Fibroblast of lung (primary cell): ENCODE data around the gene MAT2A. TPM values are rescaled to one million over a fixed set of nuclear protein-coding genes. Genes with fewer than 3 reads are reported as not detected.
A peak's percentile ranks its signal among the peaks of the same experiment; 100 is the strongest.

Experiments used
- DNase-seq, 2 donors: peaks; one replicate each; pipeline versions ENCODE4 v3.0.0 to v3.0.0-alpha.2; 2010; ENCODE audit warnings: low read depth in 2 of 2
- H2AFZ ChIP-seq: 2 replicates; pipeline ENCODE4 v1.5.1; 2012; ENCODE audit warnings: low read length, control low read depth, inconsistent platforms
- H3K27ac ChIP-seq: 2 replicates; pipeline ENCODE4 v1.5.1; 2011; ENCODE audit warnings: low read length, control low read depth; ENCODE audit not compliant: insufficient read depth
- H3K27me3 ChIP-seq: 2 replicates; pipeline ENCODE4 v1.5.1; 2011; ENCODE audit warnings: mild to moderate bottlenecking, low read length; ENCODE audit not compliant: control insufficient read depth, insufficient read depth
- H3K36me3 ChIP-seq: 2 replicates; pipeline ENCODE4 v1.5.1; 2011; ENCODE audit warnings: low read length; ENCODE audit not compliant: control insufficient read depth, insufficient read depth
- H3K4me1 ChIP-seq: 2 replicates; pipeline ENCODE4 v1.5.1; 2011; ENCODE audit warnings: low read length; ENCODE audit not compliant: control insufficient read depth, insufficient read depth; ENCODE audit errors: extremely low read depth
- H3K4me2 ChIP-seq: 2 replicates; pipeline ENCODE4 v1.5.1; 2011; ENCODE audit warnings: low read length, control low read depth; ENCODE audit not compliant: insufficient read depth; ENCODE audit errors: extremely low read depth
- H3K4me3 ChIP-seq, 4 experiments: fragments of 200-600 bp in 1 of 4; sonication (generic) in 1 of 4; replicated peaks in 1 of 4; 2 replicates each; pipeline ENCODE4 v1.5.1; 2011 to 2016; ENCODE audit warnings: low read length in 4 of 4, low read depth in 3 of 4, mild to moderate bottlenecking in 3 of 4, control low read depth in 2 of 4, inconsistent platforms in 1 of 4, mixed read lengths in 1 of 4; ENCODE audit not compliant: insufficient read depth in 1 of 4; ENCODE audit errors: control extremely low read depth in 1 of 4
- H3K79me2 ChIP-seq: 2 replicates; pipeline ENCODE4 v1.5.1; 2012; ENCODE audit warnings: mild to moderate bottlenecking, low read length, inconsistent platforms; ENCODE audit not compliant: control insufficient read depth, insufficient read depth
- H3K9ac ChIP-seq: 2 replicates; pipeline ENCODE4 v1.5.1; 2011; ENCODE audit warnings: mild to moderate bottlenecking, low read length, control low read depth; ENCODE audit not compliant: insufficient read depth
- H3K9me3 ChIP-seq: 2 replicates; pipeline ENCODE4 v1.5.1; 2012; ENCODE audit warnings: low read depth, low read length; ENCODE audit not compliant: control insufficient read depth, insufficient read depth
- H4K20me1 ChIP-seq: 2 replicates; pipeline ENCODE4 v1.5.1; 2011; ENCODE audit warnings: low read length; ENCODE audit not compliant: control insufficient read depth, insufficient read depth; ENCODE audit errors: extremely low read depth
- CTCF ChIP-seq, 2 donors: IDR thresholded peaks in 1 of 2; conservative IDR thresholded peaks in 1 of 2; 1 replicate in 1 of 2; 2 replicates in 1 of 2; pipeline ENCODE4 v1.5.1; 2011 to 2012; ENCODE audit warnings: low read length in 2 of 2, control low read depth in 1 of 2, inconsistent platforms in 1 of 2, low read depth in 1 of 2, mild to moderate bottlenecking in 1 of 2
- EZH2 ChIP-seq: IDR thresholded peaks from 2 replicates; pipeline ENCODE4 v1.5.1; 2012; ENCODE audit warnings: low read length, control low read depth, mild to moderate bottlenecking; ENCODE audit errors: missing control alignments
- polyA minus RNA-seq: library from RNA; depleted of rRNA, polyadenylated mRNA; stranded (reverse); fragments of >200 nt; gene quantifications from 2 replicates; pipeline ENCODE4 v1.2.3, GENCODE V29; 2011; ENCODE audit warnings: low replicate concordance
- polyA plus RNA-seq, 2 donors: library from polyadenylated mRNA; depleted of rRNA in 1 of 2; stranded (reverse) in 1 of 2; unstranded in 1 of 2; fragments of >200 nt; gene quantifications; 2 replicates each; pipeline ENCODE4 v1.2.1, GENCODE V29; 2011 to 2012; ENCODE audit warnings: missing spikeins in 1 of 2
- total RNA-seq: library from RNA; depleted of rRNA; stranded (reverse); fragments of >200 nt; gene quantifications from 2 replicates; pipeline ENCODE4 v1.2.1, GENCODE V29; 2014

Gene MAT2A
- total RNA-seq (176 and 270 TPM in 2 replicates), polyA plus RNA-seq (334 and 369 TPM in 2 replicates), polyA minus RNA-seq (72.4 and 92.4 TPM in 2 replicates)
- 142 and 192 TPM in 2 replicates for polyA plus RNA-seq (2012)

GRCh38 chr2:85538507-85539360, at the start of gene MAT2A:
Gene MAT2A, plus strand, starts transcription at chr2:85539168. Its CDS starts 120 bp downstream, at chr2:85539288.
- Histone ChIP-seq H3K4me1 (peaks cover 16% of the 10 kb centered on the region), H3K27ac (peak within 1 kb of the TSS; percentile 100), H3K79me2 (peaks cover 56% of the 10 kb centered on the region), H2AFZ (peak within 1 kb of the TSS; percentile 87), H3K9me3 (no peaks in the 10 kb centered on the region), H3K4me2 (peak within 1 kb of the TSS; percentile 99), H3K9ac (peak within 1 kb of the TSS; percentile 98), H4K20me1 (peaks cover 13% of the 10 kb centered on the region), H3K36me3 (peaks cover 17% of the 10 kb centered on the region), H3K4me3 (peak within 1 kb of the TSS; percentile 78 to 94 (median 88)), H3K27me3 (no peaks in the 10 kb centered on the region)
- peak; percentile 90 to 94 for DNase-seq
- TF ChIP-seq EZH2 (no peak), CTCF (conservative IDR thresholded peaks at IDR 0.05 in 1 of 2, IDR thresholded peaks at IDR 0.05 in 1 of 2; ENCODE audit: low read depth in 1 of 2, low read length in 2 of 2) (peak; percentile 65 to 75)

GRCh38 chr2:85490861-85491755, 47.9 kb upstream of the MAT2A start:
- no peak overlapping the region for H3K4me2 ChIP-seq
- no peaks in the 10 kb centered on the region for H3K27me3 ChIP-seq
- H3K4me1 ChIP-seq, result no peaks in the 10 kb centered on the region
- no peak overlapping the region for H2AFZ ChIP-seq
- no peak overlapping the region for H3K9ac ChIP-seq
- no peaks in the 10 kb centered on the region for H3K9me3 ChIP-seq
- TF ChIP-seq EZH2 (no peak), CTCF (conservative IDR thresholded peaks at IDR 0.05 in 1 of 2, IDR thresholded peaks at IDR 0.05 in 1 of 2; ENCODE audit: low read depth in 1 of 2, low read length in 2 of 2) (no peak)
- H4K20me1 ChIP-seq, result no peaks in the 10 kb centered on the region
- H3K27ac ChIP-seq, result no peak overlapping the region
- H3K79me2 ChIP-seq, result no peaks in the 10 kb centered on the region
- no peak for DNase-seq
- no peaks in the 10 kb centered on the region for H3K36me3 ChIP-seq
- H3K4me3 ChIP-seq, result no peak overlapping the region

- Histone ChIP-seq H4K20me1 (no peaks in the 10 kb centered on the region), H3K79me2 (no peaks in the 10 kb centered on the region), H3K4me1 (no peaks in the 10 kb centered on the region), H3K27me3 (no peaks in the 10 kb centered on the region), H3K4me3 (no peak overlapping the region), H3K9ac (no peak overlapping the region), H2AFZ (no peak overlapping the region), H3K36me3 (no peaks in the 10 kb centered on the region), H3K4me2 (no peak overlapping the region), H3K9me3 (no peaks in the 10 kb centered on the region), H3K27ac (no peak overlapping the region)
- no peak for TF ChIP-seq CTCF (conservative IDR thresholded peaks at IDR 0.05 in 1 of 2, IDR thresholded peaks at IDR 0.05 in 1 of 2; ENCODE audit: low read depth in 1 of 2, low read length in 2 of 2)
- TF ChIP-seq EZH2, result no peak
- no peak for DNase-seq
Observed at GRCh38 chr2:85496436-85496835, 42.5 kb upstream of the MAT2A start.
